GM18907 (cell line): Measurements from ENCODE around the gene VDAC2.

Experiments used
- ATAC-seq: cut with Tn5 transposase; IDR thresholded peaks from one replicate; pipeline ENCODE4 v1.9.1; 2021; ENCODE audit warnings: mild to moderate bottlenecking, moderate library complexity; ENCODE audit not compliant: unreplicated experiment

VDAC2 gene

DNA sequence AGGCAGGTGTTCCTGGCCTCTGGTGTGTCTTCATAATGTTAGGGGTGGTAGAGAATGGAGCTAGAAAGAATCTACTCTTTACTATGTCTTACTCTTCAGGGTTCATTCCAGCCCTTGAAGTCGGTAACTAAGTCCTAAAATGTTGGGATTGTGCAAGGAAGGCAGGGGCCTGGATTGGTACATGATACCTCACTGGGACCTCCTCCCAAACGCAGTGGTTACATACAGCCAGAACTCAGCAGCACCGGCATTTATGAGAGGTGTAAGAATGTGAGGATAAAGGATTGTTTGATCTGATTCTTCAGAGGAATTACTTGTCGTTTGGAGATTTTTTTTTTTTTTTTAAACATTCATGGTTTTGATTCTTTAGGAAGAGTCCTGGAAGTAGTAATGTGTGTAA is 18.2 kb downstream of the VDAC2 start:
- no peak for ATAC-seq

DNA sequence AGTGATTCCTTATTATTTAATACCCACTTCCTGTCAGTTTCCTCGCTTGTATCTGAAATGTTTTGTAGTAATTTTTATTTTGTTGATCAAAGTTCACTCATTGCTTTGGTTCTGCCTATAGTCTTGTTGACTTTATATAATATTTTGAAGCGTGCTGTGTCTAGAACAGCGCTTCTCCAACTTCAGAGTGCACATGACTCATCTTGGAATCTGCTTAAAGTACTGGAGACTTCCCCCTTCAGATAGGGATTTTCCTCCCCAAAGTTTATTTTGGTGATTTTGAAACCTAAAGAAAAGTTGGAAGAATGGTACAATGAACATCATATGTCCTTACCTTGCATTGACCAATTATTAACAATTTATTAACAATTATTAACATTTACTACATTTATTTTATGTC is 19.4 kb downstream of the VDAC2 start:
- ATAC-seq = no peak

DNA sequence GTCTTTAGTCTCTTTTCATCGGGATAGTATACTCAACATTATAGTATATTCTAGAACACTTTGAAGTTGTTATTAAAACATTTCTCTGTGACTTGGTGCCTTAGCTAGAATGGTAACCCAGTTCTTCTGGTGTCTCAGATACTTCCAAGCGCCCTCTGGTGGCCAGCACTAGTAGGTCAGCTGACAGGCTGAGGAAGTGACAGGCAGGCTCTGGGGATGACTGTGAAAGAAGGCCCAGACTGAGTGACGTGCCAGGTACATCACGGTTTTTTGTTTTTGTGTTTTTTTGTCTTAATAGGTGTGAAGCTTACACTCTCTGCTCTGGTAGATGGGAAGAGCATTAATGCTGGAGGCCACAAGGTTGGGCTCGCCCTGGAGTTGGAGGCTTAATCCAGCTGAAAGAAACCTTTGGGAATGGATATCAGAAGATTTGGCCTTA is 20.0 kb downstream of the VDAC2 start:
- peak; percentile 45 for ATAC-seq

DNA sequence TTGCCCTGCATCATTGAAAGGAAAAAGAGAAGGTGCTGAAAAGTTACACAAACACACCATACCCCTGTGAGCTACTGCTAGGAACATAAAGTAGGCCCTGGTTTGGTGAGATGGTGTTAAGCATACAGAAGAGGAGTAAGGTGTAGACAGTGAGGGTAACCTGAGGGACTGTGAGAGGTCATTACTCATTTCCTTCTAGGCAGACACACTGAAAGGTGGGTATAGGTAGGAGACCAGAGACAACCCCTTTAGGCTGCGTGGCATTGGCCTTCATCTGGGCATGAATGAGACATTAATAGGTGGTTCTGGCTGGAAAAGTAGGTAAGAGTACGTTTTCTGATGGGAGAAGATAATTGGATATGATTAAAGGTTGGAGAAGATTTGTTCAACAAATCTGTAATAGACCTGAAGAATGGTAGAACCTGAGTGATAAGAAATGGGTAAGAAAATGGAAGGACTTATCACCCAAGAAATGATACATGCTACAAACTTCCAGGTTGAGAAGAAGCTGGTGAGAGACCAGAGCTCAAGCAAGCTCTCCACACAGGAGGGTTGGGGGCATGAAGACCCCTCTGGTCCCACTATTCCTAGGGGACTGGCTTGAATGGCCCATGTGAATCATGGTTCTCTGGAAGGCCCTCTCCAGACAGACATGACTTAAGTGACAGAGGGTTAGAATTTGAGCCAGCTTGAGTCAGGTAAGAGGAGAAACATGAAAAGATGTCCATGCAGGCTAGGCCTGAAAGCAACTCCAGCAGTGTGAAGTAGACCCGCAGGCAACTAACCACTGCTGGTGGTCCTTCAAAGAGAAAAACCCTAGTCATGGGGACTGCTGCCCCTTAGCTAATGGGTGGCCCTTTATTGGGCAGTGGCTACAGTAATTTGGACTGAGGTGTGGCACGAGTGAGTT is 21.3 kb downstream of the VDAC2 start:
- ATAC-seq = no peak

DNA sequence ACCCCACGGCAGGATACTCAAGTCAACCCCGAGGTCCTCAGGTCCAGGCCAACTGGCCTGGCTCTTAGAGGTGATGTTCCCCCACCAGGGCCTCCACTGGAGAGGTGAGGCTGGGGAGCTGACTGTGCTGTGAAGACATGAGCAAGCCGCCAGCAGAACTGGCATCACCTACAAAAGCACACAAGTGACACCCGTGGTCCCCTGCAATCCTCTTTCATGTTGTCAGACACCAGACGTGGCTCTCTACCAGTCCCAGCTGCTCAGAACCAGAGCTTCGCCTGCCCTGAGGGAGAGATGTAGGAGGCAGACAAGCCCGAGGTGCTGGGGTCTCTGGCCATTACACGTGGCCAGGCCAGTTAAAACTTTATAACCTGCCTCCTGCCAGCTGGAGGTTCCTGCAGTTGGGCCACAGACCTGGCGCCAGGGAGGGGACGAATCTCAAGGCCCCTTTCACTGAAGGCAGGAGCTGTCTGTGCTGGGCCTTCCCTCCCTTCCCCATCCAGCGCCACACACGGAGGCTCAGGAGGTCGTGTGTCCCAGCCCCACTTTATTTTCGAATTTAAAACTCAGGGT is 22.9 kb downstream of the VDAC2 start:
- no peak for ATAC-seq

DNA sequence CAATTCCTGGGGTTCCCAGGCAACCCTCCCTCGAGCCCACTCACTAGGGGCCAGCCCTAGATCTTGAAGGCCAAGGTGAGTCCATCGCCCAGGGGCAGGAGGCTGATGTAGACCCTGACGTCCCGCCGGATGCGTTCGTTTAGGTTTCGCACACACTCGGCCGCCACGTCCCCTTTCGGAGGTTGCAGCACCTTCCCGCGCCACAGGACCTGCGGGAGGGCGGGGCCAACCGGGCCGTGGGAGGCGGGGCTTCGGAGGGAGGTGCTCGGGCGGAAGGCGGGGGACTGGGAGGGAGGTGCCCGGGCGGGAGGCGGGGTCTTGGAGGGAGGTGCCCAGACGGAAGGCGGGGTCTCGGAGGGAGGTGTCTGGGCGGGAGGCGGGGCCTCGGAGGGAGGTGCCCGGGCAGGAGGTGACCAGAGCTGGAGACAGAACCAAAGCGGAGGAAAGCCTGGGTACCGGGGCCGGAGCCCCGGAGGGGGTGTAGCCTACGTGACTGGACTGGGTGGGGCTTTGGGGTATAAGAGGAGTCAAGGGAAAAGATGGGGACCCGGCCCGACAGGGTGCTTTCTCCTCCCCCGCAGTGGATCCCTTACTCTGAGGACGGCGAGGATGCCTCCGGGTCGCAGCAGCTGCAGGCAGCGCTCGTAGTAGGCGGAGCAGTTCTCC is 23.6 kb downstream of the VDAC2 start:
- ATAC-seq = peak; percentile 56

DNA sequence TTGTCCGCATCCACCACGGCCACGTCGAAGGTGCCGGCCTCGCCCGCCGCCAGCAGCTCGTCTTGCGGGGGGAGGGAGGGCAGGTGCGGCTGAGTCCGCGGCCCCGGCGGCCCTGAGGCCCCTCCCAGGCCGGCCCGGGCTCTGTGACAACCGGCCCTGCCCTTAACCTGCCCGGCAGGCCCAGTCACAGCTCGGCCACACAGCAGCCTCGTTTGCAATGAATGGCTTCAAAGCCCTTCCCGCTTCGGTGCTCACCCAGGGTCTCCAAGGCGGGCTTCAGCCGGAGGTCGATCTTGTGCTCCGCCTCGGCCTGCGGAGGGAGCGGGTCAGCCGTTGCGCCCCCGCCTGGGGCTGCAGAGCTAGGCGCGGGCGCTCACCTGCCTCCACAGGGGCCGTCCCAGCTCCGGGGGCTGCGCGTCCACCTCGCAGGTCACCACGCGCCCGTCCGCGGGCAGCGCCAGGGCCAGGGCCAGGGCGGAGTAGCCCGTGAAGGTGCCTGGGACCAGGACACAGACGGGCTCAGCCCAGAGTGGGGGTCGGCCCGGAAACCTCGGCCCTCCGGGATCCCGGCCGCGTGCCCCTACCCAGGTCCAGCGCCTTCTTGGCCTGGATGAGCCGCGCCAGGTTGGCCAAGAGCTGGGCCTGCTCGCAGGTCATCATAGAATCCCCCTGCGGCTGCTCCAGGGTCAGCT is 24.2 kb downstream of the VDAC2 start:
- peak; percentile 12 for ATAC-seq

DNA sequence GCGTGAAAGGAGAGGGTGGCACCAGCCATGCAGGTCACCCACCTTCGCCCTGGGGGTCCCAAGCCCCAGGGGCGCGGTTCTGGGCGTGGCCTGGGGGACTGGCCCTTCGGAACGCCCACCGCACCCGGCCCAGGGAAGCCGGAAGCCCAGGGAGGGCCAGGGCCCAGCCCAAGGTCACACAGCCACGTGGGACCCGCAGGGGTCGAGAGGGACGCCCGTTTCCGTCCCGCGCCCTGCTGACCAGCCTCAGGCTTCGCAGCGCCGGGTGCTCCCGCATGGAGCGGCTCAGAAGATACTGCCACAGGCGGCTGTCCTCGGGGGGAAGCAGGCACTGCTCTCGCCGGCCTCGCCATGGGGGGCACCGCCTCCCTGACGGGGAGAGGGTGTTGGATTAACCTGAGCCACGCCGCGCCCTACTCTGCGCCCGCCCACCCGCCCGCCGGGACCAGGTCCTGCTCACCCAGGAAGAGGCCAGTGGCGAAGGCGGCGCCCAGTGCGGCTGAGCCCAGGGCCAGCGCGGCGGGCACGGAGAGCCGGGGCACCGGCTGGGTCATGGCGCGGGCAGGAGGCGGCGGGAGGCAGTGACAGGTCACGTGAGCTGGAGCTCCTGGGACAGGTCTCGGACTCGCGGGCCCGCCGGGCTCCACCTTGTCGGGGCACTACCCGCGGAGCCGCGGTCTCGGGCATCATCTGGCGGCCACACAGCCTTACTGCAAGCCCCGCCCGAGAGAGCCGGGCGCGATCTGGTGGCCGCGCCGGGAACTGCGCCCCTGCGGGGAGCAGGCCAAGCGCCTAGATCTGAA is 25.0 kb downstream of the VDAC2 start, which contains the start of gene COMTD1:
TSS of gene COMTD1 (minus strand) at position 583 of the 803 bp plus-strand sequence. CDS start at position 554, 29 bp downstream.
- ATAC-seq = peak; percentile 79

DNA sequence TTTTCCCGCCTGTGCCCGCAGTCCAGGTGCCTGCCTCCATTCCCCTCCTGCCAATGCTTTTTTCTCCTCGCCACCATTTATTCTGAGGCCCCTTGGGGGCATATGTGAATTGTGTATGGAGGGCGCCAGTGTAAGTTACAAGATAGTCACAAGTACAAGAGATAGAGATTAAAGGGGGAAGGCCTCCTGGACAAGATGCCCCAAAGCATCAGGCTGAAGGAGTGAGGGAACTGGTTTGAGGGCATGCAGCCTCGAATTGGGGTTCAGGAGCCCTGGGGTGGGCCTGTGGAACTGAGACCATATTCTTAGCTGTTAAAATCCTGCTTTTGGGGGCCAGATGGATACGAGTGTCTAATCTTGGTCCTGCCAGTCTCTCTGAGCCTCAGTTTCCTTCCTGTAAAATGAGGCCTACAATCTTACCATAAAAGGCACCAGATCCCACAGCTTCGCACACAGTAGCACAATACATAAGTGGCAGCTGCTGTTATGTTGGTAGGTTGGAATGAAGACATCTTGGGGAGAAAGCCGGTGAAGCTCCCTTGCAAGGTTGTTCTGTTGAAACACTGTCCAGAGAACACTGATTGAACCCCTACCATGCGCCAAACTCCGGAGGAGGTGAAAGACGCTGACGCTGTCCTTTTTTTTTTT is 25.7 kb downstream of the VDAC2 start:
- ATAC-seq = no peak

DNA sequence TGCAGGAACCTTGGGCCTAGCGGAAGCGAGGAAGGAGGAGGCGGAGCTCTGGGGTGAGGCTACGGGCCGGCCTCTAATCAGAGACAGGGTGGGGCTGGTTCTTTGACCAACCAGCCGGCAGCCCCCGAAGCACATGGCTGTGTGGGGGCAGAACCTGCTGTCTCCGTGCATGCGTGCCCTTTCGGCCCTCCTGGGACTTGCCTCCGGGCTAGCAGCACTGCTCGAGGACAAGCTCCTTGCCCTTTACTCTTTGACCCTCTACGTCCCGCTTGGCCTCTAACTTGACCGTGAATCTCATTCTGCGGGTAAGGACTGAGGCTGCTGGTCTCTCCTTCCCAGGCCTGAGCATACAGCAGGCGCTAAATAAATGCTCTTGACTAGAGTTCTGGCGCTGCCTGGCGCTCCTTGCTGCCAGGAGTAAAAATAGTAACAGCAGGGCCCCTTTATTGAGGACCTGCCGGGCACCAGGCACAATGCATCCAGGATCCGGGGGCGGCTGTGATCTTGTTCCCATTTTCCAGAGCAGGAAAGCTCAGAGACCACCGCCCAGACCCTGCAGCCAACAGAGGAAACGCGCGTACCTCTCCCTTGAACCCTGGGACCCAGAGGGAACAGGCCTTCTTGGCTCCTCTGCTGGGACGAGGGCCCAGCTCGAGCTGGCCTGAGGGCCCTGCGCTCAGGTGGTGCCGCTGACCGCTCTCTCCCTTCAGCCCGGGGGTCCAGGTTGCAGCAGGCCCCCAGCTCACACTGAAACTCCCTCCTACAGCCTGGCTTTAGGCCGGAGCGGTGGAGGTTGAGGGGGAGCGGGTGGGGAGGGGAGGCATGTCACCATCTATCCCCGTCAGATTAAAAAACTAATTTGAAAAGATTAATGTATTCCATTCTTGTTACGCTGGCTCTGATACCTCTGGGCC is 27.8 kb downstream of the VDAC2 start:
- no peak for ATAC-seq

DNA sequence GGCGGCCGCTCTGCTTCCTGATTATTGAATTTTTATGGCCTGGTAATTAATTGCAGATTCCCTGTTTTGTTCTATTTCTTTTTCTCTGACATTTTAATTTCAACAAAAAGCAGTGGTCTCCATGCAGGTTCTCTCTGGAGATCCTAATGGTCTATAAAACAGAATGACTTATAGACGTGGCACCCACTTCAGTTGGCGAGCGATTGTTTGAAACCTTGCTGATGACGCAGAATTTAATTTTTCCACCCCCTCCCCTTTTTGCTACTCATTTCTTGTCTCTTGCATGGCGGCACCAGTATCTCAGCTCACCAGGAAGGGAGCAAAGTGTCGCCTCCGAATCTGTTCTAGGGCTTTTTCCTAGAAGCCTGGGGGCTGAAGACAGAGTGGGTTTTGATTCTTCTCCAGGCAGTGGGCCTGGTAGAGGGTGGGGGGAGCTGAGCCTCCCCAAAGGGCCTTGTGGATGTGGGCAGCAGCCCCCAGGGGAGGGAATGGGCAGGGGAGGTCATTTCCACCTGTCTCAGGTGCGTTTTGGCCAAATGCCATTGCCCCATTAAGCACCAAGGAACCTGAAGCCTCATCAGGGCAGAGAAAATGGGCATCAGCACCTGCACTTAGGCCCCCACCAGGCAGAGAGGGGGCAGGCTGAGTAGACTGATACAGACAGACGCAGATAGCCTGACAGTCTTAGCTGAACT is 28.6 kb downstream of the VDAC2 start:
- ATAC-seq = no peak

DNA sequence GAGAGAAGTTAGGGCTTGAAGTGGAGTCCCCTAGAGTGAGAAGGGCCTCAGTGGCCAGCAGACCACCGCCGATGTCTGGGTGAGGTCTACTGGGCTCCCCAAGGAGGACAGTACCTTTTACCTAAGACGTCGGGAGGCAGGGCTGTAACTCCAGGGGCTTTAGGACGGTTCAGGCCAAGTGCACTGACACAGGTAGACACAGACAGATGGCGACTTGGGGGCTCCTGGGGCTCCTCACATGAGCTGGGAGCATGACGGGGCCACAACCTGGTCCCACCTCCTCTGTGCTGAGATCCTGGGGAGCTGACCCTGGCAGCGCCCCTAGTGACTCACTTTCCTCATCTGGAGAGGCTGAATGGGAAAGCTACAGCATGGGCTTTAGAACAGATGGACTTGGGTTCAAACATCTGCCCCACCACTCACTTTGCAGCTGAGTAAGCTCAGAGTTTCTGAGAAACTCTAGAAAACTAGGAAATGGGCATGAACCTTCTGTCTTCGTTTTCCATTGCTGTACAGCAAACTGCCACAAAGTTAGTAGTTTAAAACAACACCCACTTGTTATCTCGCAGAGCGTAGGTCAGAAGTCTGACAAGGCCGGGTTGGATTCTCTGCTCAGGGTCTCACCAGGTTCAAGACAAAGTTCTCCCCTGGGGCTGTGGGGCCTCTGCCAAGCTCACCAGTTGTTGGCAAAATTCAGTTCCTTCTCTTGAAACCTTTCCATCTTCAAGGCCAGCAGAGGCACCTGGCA is 29.9 kb downstream of the VDAC2 start:
- no peak for ATAC-seq

DNA sequence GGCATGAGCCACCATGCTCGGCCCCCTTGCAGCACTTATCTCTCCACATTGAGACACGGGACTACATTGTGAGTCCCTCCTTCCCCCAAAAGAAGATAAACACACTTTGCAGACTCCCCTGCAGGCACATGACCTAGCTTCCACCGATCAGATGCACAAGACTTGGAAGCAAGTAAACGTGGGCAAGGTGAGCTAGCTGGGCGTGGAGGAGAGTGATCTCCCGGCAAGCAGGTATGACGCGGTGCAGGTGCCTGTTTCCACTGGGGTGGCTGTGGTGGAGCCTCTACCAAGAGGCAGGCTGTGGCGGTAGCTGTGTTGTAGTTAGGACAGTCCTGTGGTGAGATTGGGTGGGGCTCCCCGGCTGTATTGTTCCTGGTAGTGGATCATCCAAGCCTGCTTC is 32.8 kb downstream of the VDAC2 start:
- ATAC-seq = no peak

DNA sequence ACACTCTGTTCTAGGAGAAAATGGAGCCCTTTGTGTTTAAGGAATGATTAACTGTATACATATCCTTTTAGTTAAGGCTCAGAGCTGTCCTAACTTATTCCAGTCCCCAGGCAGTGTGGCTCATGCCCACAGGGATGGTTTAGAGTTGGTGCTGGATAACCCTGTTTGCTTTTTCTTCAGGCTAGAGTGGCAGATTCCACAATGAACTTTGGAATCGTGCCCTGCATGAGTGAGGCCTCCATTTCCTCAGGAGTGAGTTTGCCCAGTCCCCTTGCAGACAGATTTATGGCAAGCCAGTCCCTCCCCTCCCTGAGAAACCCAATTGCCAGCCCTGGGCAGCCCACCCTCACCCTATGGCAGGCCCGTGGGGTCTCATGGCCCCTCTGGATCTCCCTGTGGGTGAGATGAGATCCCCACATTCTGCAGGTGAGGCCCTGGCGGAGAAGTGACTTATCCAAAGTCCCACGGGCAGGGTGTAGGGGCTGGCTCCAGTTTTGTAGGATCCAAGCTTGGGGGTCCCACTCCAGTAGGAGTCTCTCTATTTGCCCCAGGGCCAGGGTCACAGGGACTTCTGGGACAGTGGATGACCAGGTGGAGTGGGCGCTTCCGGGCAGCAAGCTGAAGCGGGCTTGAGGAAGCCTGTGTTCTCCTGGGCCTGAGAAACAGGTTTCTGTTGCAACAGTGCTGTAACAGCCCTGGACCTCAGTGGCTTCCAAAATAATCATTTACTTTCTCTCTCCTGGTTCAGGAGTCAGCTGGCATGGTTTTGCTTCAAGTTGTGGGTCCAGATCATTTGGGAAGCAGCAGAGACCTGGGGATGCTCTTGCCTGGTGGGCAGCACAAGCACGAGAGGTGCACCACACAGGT is 34.1 kb downstream of the VDAC2 start:
- ATAC-seq = no peak

DNA sequence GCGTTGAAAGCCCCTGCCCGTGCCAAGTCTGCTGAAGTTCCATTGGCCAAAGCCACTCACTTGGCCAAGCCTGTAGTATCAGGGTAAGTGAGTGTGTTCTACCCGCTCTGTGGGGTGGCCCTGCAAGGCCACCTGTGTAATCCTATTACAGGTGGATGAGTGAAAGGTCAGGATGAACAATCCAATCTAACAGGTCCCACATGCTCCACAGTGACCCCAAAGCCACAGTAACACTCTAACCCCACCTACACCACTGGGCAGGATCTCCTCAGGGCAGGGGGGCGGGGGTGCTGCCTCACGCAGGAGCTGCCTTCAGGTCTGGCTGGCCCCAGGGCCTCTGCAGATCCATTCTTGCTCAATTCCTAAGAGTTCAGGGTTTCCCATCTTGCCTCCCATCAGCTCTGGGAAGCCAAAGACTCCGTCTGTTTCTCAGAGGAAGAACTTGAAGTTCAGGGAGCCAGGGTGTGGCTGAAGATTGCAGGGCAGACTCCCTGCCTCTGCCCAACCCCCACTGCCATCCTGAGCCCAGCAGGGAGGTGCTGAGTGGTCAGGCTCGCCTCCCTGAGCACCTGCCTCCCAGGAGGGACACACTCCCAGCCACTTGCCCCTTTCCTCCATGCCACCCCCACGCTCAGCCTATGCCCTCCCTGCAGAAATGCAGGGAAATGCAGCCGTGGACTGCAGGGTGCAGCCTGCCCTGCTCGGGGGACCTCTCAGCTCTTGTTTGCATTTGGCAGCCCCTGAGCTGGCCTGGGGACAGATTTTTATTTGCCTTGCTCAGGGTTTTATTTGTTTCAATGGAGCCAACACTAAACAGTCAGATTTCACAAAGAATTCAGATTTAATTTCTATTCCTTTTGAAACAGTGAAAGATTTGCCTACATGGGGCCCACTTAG is 35.0 kb downstream of the VDAC2 start:
- no peak for ATAC-seq

DNA sequence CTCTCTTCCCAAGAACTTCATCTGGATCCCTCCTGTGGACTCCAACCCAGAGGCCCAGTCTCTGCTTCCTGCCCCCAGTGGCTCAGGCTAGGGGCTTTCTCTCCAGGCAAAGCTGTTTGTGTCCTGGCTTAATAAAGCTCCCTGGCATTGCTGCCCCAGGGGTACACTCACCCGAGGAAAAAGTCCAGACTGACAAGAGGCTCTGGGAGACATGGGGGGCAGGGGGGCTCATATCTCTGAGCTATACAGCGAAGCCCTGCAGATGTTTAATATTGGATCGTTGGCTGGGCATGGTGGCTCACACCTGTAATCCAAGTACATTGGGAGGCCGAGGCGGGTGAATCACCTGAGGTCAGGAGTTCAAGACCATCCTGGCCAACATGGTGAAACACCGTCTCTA is 35.9 kb downstream of the VDAC2 start:
- ATAC-seq = no peak
